Coronary artery (tissue), 2 donors: ENCODE results near the gene BTBD18.
A peak's percentile ranks its signal among the peaks of the same experiment; 100 is the strongest.

Experiments used
- DNase-seq: peaks from one replicate; pipeline ENCODE4 v3.0.0-alpha.2; 2017; ENCODE audit warnings: low spot score
- H3K27ac ChIP-seq, 2 donors: fragments of 200-600 bp; sonication (generic); one replicate each; pipeline ENCODE4 v1.5.1; 2016 to 2019
- H3K4me3 ChIP-seq: fragments of 200-600 bp; sonication (generic); 2 replicates; pipeline ENCODE4 v1.5.1; 2016; ENCODE audit warnings: mild to moderate bottlenecking, moderate library complexity
- TF ChIP-seq, protein P1 (sequence below): fragments of 200-600 bp; sonication (generic); IDR thresholded peaks from one replicate; pipeline ENCODE4 v1.5.1; 2019; ENCODE audit warnings: antibody characterized with exemption

Gene BTBD18

DNA sequence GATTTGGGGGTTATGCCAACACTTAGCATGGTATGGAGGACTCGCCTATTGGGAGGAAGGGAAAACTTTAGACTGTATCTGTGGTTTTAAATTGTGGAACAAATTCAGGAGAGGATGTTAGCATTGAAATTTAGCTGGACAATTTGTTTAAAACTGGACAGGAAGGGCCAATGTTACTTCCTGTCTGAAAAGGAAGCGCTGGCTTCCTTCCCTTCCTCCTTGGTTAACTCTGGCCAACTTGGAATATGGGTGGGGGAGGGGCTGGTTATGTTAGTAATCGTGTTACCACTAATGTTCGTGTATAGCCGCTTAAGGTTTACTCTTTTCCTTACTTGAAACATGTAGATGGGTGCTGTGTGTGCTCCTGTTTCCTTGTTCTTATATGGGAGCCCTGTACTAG, 23.9 kb upstream of the BTBD18 start:
- TF ChIP-seq, protein P1, sequence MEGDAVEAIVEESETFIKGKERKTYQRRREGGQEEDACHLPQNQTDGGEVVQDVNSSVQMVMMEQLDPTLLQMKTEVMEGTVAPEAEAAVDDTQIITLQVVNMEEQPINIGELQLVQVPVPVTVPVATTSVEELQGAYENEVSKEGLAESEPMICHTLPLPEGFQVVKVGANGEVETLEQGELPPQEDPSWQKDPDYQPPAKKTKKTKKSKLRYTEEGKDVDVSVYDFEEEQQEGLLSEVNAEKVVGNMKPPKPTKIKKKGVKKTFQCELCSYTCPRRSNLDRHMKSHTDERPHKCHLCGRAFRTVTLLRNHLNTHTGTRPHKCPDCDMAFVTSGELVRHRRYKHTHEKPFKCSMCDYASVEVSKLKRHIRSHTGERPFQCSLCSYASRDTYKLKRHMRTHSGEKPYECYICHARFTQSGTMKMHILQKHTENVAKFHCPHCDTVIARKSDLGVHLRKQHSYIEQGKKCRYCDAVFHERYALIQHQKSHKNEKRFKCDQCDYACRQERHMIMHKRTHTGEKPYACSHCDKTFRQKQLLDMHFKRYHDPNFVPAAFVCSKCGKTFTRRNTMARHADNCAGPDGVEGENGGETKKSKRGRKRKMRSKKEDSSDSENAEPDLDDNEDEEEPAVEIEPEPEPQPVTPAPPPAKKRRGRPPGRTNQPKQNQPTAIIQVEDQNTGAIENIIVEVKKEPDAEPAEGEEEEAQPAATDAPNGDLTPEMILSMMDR: no peak
- DNase-seq: no peak
- Histone ChIP-seq H3K27ac (peak overlapping the region; percentile 24 to 86), H3K4me3 (peak overlapping the region; percentile 55)

DNA sequence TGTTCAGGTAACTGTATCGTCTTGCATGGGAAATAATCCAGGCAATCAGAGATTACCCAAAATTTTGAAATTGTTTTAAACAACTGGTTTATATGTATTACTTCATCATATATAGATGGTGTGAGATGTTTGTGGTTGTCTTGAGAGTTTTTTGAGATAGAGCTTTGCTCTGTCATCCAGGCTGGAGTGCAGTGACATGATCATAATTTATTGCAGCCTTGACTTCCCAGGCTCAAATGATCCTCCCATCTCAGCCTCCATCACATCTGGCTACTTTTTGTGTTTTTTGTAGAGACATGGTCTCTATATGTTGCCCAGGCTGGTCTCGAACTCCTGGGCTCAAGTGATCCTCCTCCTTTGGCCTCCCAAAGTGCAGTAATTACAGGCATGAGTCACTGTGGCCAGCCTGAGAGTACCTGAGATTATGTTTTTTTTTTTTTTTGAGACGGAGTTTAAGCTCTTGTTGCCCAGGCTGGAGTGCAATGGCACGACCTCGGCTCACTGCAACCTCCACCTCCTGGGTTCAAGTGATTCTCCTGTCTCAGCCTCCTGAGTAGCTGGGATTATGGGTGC, 21.5 kb upstream of the BTBD18 start:
- TF ChIP-seq, protein P1: no peak
- H3K27ac ChIP-seq: no peak overlapping the region

DNA sequence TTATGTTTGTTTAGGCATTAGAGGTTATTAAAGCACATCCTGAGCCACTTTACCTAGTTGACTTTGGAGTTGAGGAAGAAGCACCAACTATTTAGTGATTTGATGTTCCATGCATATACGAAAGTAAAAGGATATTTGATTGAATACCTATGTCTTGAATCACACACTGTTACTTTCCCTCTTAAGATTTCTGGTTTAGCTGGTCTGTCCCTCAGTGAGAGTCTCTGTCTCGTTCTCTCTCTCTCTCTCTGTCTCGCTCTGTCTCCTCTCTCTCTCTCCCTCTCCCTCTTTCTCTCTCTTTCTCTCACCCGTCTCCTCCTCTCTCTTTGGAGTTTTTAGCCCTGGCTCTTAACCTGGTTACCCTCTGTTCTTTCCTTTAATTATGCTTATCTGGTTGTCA, 20.9 kb upstream of the BTBD18 start:
- TF ChIP-seq, protein P1: no peak
- H3K27ac ChIP-seq: no peak overlapping the region

More for the DNA sequence above, 21.5 kb upstream of the BTBD18 start:
- DNase-seq: no peak
- no peak overlapping the region for H3K4me3 ChIP-seq

DNA sequence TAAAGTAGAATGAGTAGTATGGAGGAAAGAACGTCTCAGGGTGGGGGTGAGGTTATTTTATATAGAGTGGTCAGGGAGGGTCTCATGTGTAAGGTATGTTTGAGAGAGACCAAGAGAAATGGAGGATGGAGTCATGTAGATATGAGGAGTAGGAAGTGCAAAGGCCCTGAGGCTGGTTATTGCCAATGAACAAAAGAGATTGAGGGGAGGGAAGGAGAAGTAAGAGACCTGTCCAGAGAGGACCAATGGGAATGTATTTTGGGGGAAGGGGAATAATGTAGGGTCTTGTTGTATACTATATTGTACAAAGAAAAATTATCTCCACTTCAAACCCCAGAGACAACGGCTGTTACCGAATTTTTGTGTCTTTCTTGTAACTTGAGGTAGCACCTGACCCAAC, 19.7 kb upstream of the BTBD18 start:
- H3K27ac ChIP-seq: no peak overlapping the region
- TF ChIP-seq, protein P1: no peak
- no peak for DNase-seq
- no peak overlapping the region for H3K4me3 ChIP-seq

More for the DNA sequence above, 20.9 kb upstream of the BTBD18 start:
- no peak overlapping the region for H3K4me3 ChIP-seq
- DNase-seq: no peak

DNA sequence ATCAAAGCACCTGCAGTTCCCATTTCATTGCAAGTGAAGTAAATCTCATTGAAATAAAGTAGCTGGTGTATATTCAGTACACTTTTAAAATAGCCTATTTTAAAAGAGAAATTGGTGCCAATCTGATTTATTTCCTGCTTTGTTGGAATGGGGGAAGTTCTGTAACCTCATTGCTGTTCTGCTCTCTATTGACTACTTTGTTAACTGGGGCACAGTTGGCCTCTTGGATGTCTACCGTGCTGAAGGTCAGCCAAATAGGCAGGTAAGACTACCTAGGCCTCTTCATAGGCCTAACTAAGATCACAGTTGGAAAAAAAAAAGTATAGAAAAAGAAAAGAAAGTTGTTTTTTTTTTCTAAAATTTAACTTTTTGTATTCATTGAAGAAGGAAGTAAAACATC, 19.2 kb upstream of the BTBD18 start:
- TF ChIP-seq, protein P1: no peak
- no peak for DNase-seq
- H3K4me3 ChIP-seq: no peak overlapping the region
- no peak overlapping the region for H3K27ac ChIP-seq

DNA sequence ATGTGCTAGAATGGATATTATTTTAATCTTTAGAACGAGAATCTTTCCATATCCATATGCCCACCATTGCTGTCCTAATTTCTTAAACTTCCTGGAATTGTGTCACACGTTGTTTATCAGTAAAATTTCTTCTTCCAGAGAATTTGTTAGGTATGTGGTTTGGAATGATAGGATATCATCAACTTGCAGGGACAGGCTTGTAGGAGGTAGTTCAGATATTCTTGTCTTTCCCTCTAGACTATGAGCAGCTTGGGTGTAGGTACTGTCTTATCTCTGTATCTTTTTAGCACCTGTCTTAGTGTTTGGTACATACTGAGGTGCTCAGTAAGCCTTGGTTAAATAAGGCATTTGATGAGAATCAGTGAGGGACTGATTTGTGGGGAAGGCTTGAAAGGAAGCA, 13.4 kb upstream of the BTBD18 start:
- Histone ChIP-seq H3K4me3 (peak overlapping the region; percentile 77), H3K27ac (peak overlapping the region; percentile 48 to 84)
- no peak for DNase-seq
- TF ChIP-seq, protein P1: no peak

DNA sequence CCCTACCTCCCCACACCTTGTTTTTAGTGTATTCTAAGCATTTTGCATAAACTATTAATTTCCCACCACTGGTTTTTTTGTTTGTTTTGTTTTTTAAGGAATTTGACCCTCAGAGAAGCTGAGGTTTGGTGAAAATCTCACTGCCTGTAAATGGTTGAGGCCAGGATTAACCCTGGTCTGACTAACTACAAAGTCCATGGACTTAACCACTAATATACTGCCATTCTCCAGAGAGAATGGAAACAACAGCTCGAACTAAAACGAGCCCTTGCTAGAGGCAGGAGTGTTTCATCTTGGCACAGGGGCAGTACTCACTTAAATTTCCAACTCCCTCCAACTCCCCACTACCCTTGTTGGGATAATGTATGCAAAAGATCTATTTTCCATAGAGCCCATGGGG, 12.9 kb upstream of the BTBD18 start:
- TF ChIP-seq, protein P1: no peak
- peak overlapping the region; percentile 48 to 84 for H3K27ac ChIP-seq
- peak overlapping the region; percentile 77 for H3K4me3 ChIP-seq
- no peak for DNase-seq
